AG10803 (cell line): ENCODE measurements around the gene DLGAP1.

Source experiments
- DNase-seq: peaks from one replicate; pipeline ENCODE4 v3.0.0; 2010; ENCODE audit warnings: low read depth
- H3K4me3 ChIP-seq: 2 replicates; pipeline ENCODE4 v1.5.1; 2011; ENCODE audit warnings: mild to moderate bottlenecking, low read length, control low read depth
- TF ChIP-seq, protein P1 (sequence below): conservative IDR thresholded peaks from 2 replicates; pipeline ENCODE4 v1.5.1; 2011; ENCODE audit warnings: mild to moderate bottlenecking, low read length, control low read depth, inconsistent platforms

Gene DLGAP1

DNA sequence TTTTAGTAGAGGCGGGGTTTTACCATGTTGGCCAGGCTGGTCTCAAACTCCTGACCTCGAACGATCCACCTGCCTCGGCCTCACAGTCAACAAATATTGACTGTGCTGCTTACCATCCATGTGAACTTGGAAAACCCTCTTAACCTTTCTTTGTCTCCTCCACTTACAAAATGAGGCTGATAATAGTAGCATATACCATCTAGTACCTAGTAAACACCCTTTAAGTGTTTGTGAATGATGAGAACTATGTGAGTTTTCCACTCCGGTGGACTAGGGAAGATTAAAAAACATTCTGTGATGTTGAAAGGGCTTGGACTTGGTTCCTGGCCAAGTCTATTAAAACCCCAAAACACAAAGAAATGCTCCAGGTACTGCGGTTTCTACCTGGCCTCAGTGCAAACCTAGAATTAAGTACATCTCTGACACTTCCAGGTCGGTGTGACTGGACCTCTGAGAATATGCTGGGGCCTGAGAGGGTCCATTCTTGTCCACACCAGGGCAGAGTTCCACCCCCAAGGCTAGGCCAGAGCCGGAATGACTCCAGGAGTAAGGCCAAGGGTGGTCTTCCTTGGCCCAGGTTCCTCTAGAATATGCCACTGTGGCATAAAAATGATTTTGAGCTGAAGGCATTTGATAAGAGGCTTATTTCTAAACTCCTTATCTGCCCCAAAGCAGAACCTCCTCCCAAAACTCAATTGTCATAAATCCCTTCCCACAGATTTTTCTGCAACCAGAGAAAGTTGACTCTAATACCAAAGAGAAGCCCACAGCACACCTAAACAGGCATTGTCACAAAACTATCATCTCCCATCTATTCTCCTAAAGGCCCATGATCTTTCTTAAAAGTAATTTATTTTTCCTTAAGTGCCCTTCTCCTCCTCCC is 787.6 kb downstream of the DLGAP1 start:
- H3K4me3 ChIP-seq = no peak overlapping the region
- TF ChIP-seq, protein P1, sequence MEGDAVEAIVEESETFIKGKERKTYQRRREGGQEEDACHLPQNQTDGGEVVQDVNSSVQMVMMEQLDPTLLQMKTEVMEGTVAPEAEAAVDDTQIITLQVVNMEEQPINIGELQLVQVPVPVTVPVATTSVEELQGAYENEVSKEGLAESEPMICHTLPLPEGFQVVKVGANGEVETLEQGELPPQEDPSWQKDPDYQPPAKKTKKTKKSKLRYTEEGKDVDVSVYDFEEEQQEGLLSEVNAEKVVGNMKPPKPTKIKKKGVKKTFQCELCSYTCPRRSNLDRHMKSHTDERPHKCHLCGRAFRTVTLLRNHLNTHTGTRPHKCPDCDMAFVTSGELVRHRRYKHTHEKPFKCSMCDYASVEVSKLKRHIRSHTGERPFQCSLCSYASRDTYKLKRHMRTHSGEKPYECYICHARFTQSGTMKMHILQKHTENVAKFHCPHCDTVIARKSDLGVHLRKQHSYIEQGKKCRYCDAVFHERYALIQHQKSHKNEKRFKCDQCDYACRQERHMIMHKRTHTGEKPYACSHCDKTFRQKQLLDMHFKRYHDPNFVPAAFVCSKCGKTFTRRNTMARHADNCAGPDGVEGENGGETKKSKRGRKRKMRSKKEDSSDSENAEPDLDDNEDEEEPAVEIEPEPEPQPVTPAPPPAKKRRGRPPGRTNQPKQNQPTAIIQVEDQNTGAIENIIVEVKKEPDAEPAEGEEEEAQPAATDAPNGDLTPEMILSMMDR = no peak
- no peak for DNase-seq

DNA sequence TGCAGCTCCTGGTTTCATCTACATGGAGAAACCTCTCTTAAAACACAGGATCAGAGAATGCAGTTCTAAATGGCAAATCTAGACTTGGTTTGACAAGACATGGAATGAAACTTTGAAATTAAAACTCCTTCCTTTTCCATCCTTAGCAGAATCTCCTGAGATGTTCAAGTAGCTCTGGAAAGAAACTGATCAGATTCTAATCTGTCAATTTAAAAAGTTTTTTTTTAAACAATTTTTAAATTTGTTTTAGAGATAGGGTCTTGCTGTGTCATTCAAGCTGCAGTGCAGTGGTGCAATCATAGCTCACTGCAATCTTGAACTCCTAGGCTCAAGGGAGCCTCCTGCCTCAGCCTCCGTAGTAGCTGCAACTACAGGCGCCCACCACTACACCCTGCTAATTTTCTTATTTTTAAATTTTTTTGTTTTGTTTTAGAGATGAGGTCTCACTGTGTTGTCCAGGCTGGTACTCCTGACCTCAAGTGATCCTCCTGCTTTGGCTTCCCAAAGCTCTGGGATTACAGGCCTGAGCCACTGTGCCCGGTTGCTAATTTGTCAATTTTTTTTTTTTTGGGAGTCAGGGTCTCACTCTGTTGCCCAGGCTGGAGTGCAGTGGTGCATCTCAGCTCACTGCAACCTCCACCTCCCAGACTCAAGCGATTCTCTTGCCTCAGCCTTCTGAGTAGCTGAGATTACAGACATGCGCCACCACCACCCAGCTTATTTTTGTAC is 788.4 kb downstream of the DLGAP1 start:
- H3K4me3 ChIP-seq = no peak overlapping the region
- TF ChIP-seq, protein P1 = no peak
- DNase-seq = no peak

DNA sequence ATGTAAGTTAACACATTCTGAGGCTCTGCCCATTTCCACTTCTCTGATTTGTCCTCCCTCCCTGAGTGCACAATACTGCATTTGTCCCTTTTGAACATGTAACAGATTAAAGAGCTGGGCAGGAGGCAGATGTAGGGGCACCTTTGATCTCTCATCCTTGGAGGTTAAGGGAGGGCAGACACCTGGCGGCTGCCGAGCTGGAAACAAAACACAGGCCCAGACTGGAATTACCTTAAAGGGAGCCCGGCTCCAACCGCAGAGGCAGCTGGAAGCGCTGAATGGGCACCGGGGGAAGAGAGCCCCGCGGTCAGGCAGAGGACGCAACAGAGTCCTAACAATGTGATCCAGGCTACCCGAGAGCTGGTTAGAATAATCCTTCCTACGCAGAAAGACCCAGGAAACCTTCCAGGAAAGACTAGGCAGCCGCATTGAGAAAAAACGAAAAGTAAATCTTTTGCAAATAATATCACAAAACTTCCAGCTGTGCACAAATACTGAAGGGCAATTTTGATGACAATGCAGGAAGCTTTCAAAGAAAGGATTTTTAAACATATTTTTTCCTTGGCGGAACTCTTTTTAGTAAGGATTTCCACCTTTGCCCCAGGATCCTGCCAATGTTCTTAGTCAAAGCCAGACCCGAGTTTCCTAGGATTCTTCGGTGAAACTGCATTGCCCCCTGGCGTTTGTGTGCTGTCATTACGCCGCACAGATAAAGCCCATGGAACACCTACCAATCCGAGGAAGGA is 789.2 kb downstream of the DLGAP1 start:
- TF ChIP-seq, protein P1 = peak; percentile 97
- no peak overlapping the region for H3K4me3 ChIP-seq
- DNase-seq = peak; percentile 85

DNA sequence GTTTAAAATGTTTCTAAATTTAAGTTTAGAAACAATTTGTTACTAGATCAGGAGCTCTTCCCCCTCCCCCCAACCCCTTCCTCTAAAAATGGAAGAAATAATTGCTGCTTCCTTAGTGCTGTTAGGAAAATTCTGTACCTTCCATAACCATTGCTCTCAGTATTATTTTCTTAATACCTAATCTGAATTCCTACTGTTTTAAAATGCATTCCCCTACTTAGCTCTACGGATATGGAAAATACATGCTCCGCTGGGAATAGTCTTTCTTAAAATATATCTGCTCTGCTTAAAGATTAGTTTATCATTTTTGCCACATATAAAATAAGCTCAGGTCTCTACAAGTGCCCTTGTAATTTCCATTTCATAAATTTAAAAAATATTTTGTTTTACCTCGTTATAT is 789.9 kb downstream of the DLGAP1 start:
- no peak for DNase-seq
- H3K4me3 ChIP-seq = no peak overlapping the region
- TF ChIP-seq, protein P1 = no peak

DNA sequence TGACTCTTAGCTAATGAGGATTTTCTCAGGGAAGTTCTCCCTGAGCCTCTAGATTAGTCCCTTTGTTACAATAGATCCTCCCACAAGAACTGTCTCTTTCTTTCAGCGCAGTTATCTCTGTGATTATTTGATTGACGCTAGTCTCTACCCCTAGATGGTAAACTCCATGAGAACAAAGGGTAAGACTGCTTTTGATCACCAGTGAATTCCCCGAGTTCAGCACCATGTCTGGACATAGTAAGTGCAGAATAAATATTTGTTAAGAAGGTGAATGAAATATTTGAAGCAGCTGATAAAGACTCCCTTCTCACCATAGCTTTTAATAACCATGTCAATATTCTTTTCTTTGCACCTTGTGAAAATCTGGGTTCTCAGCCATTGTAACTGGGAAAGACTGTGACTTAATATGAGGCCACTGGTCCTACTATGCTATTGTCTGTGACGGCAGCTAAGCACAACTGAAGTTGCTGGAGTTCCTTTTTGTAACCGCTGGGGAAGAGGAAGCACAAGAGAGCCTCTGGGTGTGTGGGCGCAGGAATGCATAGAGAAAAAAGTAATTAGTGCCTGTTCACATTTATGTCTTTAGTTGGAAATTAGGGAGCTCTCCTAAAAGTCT is 790.4 kb downstream of the DLGAP1 start:
- no peak for DNase-seq
- H3K4me3 ChIP-seq = no peak overlapping the region
- TF ChIP-seq, protein P1 = no peak

DNA sequence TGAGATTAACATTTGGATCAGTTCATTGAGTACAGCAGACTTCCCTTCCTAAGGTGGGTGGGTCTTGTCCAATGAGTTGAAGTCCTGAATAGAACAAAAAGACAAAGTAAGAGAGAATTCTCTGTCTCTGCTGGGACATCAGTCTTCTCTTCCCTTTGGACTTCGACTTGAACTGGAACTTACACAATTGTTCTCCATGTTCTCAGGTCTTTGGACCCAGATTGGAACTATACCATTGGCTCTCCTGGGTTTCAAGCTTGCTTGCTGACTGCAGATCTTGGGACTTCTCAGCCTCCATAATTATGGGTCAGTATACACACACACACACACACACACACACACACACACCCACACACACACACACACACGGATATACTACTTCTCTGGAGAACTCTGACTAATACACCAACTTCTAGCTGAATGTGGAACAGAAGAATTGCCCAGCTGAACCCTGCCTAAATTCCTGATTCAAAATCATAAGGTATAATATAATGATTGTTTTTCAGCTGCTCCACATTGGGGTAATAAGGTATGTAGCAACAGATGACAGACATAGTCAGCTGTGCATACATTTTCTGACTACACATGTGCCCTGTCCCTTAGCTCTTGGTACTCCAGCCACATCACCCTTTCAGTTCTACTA is 791.1 kb downstream of the DLGAP1 start:
- TF ChIP-seq, protein P1 = no peak
- no peak overlapping the region for H3K4me3 ChIP-seq
- no peak for DNase-seq
